Astrocyte of the cerebellum (primary cell): ENCODE measurements around the gene RSPO4.

ENCODE experiments used
- DNase-seq: peaks from one replicate; pipeline ENCODE4 v3.0.0-alpha.2; 2011; ENCODE audit warnings: low read depth
- H3K4me3 ChIP-seq: 2 replicates; pipeline ENCODE4 v1.5.1; 2011; ENCODE audit warnings: mild to moderate bottlenecking, low read depth, low read length, moderate library complexity
- CTCF ChIP-seq: IDR thresholded peaks from 2 replicates; pipeline ENCODE4 v1.5.1; 2012; ENCODE audit warnings: low read length, low read depth, moderate library complexity, mild to moderate bottlenecking; ENCODE audit errors: missing control alignments
- in situ Hi-C: cut with HindIII; loops from 2 replicates; pipeline ENCODE4 v1.10.0; 2017; ENCODE audit warnings: low sequenced_read_pairs

RSPO4 gene

GRCh38 chr20:942611-943010 lies 59.5 kb downstream of the RSPO4 start:
- no peak for TF ChIP-seq CTCF
- H3K4me3 ChIP-seq, result no peak overlapping the region
- in situ Hi-C loops, result no loop called here
- no peak for DNase-seq

- no peak overlapping the region for H3K4me3 ChIP-seq
- in situ Hi-C loops, result no loop called here
- no peak for TF ChIP-seq CTCF
- no peak for DNase-seq
Observed at GRCh38 chr20:940926-941325, 61.2 kb downstream of the RSPO4 start.

- in situ Hi-C loops, result no loop called here
- H3K4me3 ChIP-seq, result no peak overlapping the region
- TF ChIP-seq CTCF, result no peak
- DNase-seq, result no peak
Observed at GRCh38 chr20:939606-940005, 62.5 kb downstream of the RSPO4 start.

GRCh38 chr20:934186-934840 lies 67.8 kb downstream of the RSPO4 start:
- TF ChIP-seq CTCF, result no peak
- DNase-seq, result no peak
- in situ Hi-C loops, result no loop called here
- H3K4me3 ChIP-seq, result no peak overlapping the region

GRCh38 chr20:933029-933428 lies 69.1 kb downstream of the RSPO4 start:
- in situ Hi-C loops, result no loop called here
- DNase-seq, result no peak
- TF ChIP-seq CTCF, result no peak
- H3K4me3 ChIP-seq, result no peak overlapping the region

- no peak for DNase-seq
- no peak overlapping the region for H3K4me3 ChIP-seq
- no peak for TF ChIP-seq CTCF
- in situ Hi-C loops, result no loop called here
Observed at GRCh38 chr20:931401-931800, 70.7 kb downstream of the RSPO4 start.

- DNase-seq, result no peak
- in situ Hi-C loops, result no loop called here
- TF ChIP-seq CTCF, result no peak
- no peak overlapping the region for H3K4me3 ChIP-seq
Observed at GRCh38 chr20:926670-927069, 75.4 kb downstream of the RSPO4 start.
